HG03520 (cell line): ENCODE measurements around the gene FHIT.
"Not testable (repeated sequence)": the region's sequence is repeated elsewhere in the genome, so short reads cannot be mapped to it uniquely, and the experiment has no call there.

ENCODE experiments used
- ATAC-seq: cut with Tn5 transposase; IDR thresholded peaks from one replicate; pipeline ENCODE4 v1.9.1; 2021; ENCODE audit warnings: mild to moderate bottlenecking, moderate library complexity; ENCODE audit not compliant: unreplicated experiment

FHIT gene

GRCh38 chr3:61117045-61117898 lies 134.0 kb downstream of the FHIT start:
- ATAC-seq = no peak

- ATAC-seq = no peak
Measured at GRCh38 chr3:61114316-61114953, 136.8 kb downstream of the FHIT start.

- ATAC-seq = no peak
Measured at GRCh38 chr3:61111825-61112224, 139.4 kb downstream of the FHIT start.

- no peak for ATAC-seq
Measured at GRCh38 chr3:61110576-61110975, 140.7 kb downstream of the FHIT start.

- ATAC-seq = no peak
Measured at GRCh38 chr3:61108247-61109019, 142.8 kb downstream of the FHIT start.

GRCh38 chr3:61094608-61095007 lies 156.6 kb downstream of the FHIT start:
- ATAC-seq = no peak

- no peak for ATAC-seq
Measured at GRCh38 chr3:61093364-61093763, 157.9 kb downstream of the FHIT start.

- no peak for ATAC-seq
Measured at GRCh38 chr3:61092870-61093269, 158.4 kb downstream of the FHIT start.

- ATAC-seq = no peak
Measured at GRCh38 chr3:61090389-61091169, 160.7 kb downstream of the FHIT start.

GRCh38 chr3:61087465-61087864 lies 163.8 kb downstream of the FHIT start:
- ATAC-seq = no peak

- ATAC-seq = no peak
Measured at GRCh38 chr3:61081554-61081953, 169.7 kb downstream of the FHIT start.

GRCh38 chr3:61080737-61081445 lies 170.4 kb downstream of the FHIT start:
- ATAC-seq = no peak

GRCh38 chr3:61078048-61078752 lies 173.1 kb downstream of the FHIT start:
- no peak for ATAC-seq

- ATAC-seq = no peak
Measured at GRCh38 chr3:61077551-61077950, 173.7 kb downstream of the FHIT start.

- no peak for ATAC-seq
Measured at GRCh38 chr3:61074783-61075182, 176.5 kb downstream of the FHIT start.

- ATAC-seq = no peak
Measured at GRCh38 chr3:61073566-61074165, 177.6 kb downstream of the FHIT start.

- no peak for ATAC-seq
Measured at GRCh38 chr3:61068084-61068483, 183.2 kb downstream of the FHIT start.

- ATAC-seq = no peak
Measured at GRCh38 chr3:61066800-61067199, 184.5 kb downstream of the FHIT start.

GRCh38 chr3:61066222-61066621 lies 185.0 kb downstream of the FHIT start:
- ATAC-seq = not testable (repeated sequence)
